PFSK-1 (cell line): ENCODE measurements around the gene IL1RN.

Experiments
- POLR2AphosphoS5 ChIP-seq: IDR thresholded peaks from 2 replicates; pipeline ENCODE4 v1.6.1; 2012; ENCODE audit warnings: low read depth, mild to moderate bottlenecking, control low read depth, low read length, moderate library complexity
- SIN3A ChIP-seq: IDR thresholded peaks from 2 replicates; pipeline ENCODE4 v1.6.1; 2012; ENCODE audit warnings: mild to moderate bottlenecking, low read length, moderate library complexity, borderline replicate concordance; ENCODE audit not compliant: insufficient read depth
- TAF1 ChIP-seq: IDR thresholded peaks from 2 replicates; pipeline ENCODE4 v1.6.1; 2012; ENCODE audit warnings: low read length, control low read depth, borderline replicate concordance; ENCODE audit not compliant: insufficient read depth

DNA sequence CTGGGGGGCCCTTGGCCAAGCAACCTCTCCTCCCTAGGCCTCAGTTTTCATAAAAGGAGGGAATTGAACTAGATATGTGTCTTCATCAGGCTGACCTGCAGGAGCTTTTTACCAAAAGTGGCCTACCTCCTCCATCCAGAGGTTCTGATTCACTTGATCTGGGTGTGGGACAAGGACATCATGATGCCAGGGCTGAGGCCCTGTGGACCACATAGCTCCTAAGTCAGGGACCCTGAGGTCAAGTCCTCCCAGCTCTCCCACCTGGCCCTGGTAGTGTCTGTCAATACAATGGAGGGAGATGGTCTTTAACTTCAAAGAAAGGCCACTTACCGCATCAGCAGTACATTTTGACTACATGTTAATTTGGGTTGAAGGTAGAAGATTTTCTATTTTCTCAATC is 10.4 kb downstream of the IL1RN start:
- no peak for TF ChIP-seq TAF1
- no peak for TF ChIP-seq POLR2AphosphoS5
- TF ChIP-seq SIN3A: no peak
